ENCODE measurements around the gene GHR. TPM values are rescaled to one million over a fixed set of nuclear protein-coding genes. Genes with fewer than 3 reads are reported as not detected.

GHR gene
- total RNA-seq, 1 experiment from 2014 or later: 1.8 TPM

DNA sequence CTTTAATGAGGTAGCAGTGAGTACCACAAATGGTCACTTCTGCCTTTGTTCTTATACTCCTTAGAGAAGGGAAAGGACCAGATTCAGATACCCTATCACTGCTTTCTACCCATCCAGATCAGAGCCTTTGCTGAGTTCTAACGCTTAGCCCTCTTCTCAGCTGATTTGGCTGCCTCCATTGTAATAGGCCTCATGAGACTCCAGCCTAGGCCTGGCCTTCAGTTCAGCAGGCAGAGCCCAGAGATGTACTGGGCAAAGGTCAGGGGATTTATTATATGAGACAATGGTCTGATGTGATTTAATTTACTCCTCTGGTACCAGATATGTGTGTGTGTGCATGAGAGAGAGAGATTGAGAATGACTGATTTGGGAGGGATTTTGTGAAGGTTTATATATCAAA, 124.7 kb downstream of the GHR start:
- CTCF ChIA-PET: no interaction called here
- POLR2A ChIA-PET: no interaction called here
- Mint-ChIP-seq H3K27me3 (ENCODE audit: insufficient read depth, unreplicated experiment) (no peaks in the 10 kb centered on the region), H3K4me1 (ENCODE audit: insufficient read depth, unreplicated experiment) (peaks cover 7% of the 10 kb centered on the region), H3K27ac (ENCODE audit: low read depth, unreplicated experiment) (no peak overlapping the region), H3K36me3 (ENCODE audit: insufficient read depth, unreplicated experiment) (no peaks in the 10 kb centered on the region), H3K4me3 (ENCODE audit: unreplicated experiment) (no peak overlapping the region), H3K9me3 (ENCODE audit: unreplicated experiment) (no peaks in the 10 kb centered on the region)
- TF ChIP-seq, protein P1, sequence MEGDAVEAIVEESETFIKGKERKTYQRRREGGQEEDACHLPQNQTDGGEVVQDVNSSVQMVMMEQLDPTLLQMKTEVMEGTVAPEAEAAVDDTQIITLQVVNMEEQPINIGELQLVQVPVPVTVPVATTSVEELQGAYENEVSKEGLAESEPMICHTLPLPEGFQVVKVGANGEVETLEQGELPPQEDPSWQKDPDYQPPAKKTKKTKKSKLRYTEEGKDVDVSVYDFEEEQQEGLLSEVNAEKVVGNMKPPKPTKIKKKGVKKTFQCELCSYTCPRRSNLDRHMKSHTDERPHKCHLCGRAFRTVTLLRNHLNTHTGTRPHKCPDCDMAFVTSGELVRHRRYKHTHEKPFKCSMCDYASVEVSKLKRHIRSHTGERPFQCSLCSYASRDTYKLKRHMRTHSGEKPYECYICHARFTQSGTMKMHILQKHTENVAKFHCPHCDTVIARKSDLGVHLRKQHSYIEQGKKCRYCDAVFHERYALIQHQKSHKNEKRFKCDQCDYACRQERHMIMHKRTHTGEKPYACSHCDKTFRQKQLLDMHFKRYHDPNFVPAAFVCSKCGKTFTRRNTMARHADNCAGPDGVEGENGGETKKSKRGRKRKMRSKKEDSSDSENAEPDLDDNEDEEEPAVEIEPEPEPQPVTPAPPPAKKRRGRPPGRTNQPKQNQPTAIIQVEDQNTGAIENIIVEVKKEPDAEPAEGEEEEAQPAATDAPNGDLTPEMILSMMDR (IDR thresholded peaks at IDR 0.05; ENCODE audit: unreplicated experiment): no peak
- no TSS peak for BruUV-seq (replicated peaks)
- intact Hi-C loops (cut with micrococcal nuclease): no loop called here
- no peak for DNase-seq (ENCODE audit: unreplicated experiment)

DNA sequence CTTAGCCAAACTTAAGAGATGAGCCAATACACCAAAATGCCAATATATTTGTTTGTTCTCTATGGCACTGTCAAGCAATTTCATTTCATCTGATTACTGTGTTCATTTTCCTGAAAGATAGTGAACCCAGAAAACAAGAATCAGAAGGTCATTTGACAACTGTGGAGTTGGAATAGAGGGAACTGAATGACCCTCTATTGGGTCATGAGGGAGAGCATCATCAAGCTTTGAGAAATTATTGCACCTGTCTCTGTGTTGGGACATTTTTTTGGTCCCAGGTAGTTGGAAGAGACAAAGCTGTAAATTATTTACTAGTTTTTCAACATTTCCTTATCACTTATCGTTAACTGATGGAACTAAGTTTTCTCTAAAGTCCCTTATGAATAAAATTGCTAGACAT, 129.4 kb downstream of the GHR start:
- ChIA-PET POLR2A (interaction anchor here (1.0 kb wide), 1 partner anchor 16 kb away, joined by 3 read pairs; no protein-coding TSS in a partner anchor), CTCF (interaction anchor here (1.7 kb wide), 1 partner anchor 130 kb away, joined by 3 read pairs; the partner anchor contains the start of gene GHR)
- Mint-ChIP-seq H3K4me3 (ENCODE audit: unreplicated experiment) (no peak overlapping the region), H3K27me3 (ENCODE audit: insufficient read depth, unreplicated experiment) (no peaks in the 10 kb centered on the region), H3K9me3 (ENCODE audit: unreplicated experiment) (no peaks in the 10 kb centered on the region), H3K27ac (ENCODE audit: low read depth, unreplicated experiment) (no peak overlapping the region), H3K36me3 (ENCODE audit: insufficient read depth, unreplicated experiment) (no peaks in the 10 kb centered on the region), H3K4me1 (ENCODE audit: insufficient read depth, unreplicated experiment) (peaks cover 10% of the 10 kb centered on the region)
- no peak for DNase-seq (ENCODE audit: unreplicated experiment)
- TF ChIP-seq, protein P1 (IDR thresholded peaks at IDR 0.05; ENCODE audit: unreplicated experiment): no peak
- no TSS peak for BruUV-seq (replicated peaks)
- intact Hi-C loops (cut with micrococcal nuclease): no loop called here

DNA sequence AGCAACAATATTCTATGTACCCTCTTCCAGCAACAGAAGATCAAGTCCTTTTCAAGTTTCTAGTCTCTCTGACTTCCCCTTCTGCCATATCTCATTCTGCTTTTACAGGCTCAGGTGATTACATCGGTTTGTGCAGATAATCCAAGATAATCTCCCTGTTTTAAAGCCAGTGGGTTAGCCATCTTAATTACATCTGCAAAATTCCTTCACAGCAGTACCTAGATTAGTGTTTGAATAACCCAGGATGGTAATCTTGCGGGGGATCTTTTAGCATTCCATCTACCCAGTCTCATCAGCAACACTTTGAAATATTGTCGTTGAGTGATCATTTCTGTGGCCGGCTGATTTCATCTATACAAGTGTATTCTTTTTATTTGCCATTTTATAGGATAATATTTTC, 130.2 kb downstream of the GHR start:
- ChIA-PET CTCF (no interaction called here), POLR2A (interaction anchor here (1.0 kb wide), 1 partner anchor 15 kb away, joined by 3 read pairs; no protein-coding TSS in a partner anchor)
- no peak for DNase-seq (ENCODE audit: unreplicated experiment)
- no TSS peak for BruUV-seq (replicated peaks)
- Mint-ChIP-seq H3K9me3 (ENCODE audit: unreplicated experiment) (no peaks in the 10 kb centered on the region), H3K36me3 (ENCODE audit: insufficient read depth, unreplicated experiment) (no peaks in the 10 kb centered on the region), H3K27me3 (ENCODE audit: insufficient read depth, unreplicated experiment) (no peaks in the 10 kb centered on the region), H3K27ac (ENCODE audit: low read depth, unreplicated experiment) (no peak overlapping the region), H3K4me3 (ENCODE audit: unreplicated experiment) (no peak overlapping the region), H3K4me1 (ENCODE audit: insufficient read depth, unreplicated experiment) (peaks cover 10% of the 10 kb centered on the region)
- intact Hi-C loops (cut with micrococcal nuclease): no loop called here
- TF ChIP-seq, protein P1 (IDR thresholded peaks at IDR 0.05; ENCODE audit: unreplicated experiment): no peak

DNA sequence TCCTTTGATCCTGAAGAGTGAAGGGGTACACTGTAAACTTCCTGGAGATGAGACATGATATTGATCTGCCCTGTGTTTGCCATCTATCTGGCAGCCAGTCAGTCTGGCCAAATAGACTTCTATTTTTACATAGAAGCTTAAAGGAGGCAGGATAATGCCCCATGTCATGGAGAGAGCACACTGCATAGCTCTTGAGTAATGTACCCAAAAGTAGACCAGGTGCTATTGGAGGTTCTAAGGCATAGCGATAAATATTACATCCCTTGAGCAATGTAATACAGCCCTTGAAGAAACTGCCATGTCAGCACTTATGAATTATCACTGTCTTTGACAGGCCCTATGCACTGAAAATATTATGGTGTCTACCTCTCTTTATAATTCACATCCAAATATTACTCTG, 131.8 kb downstream of the GHR start:
- no TSS peak for BruUV-seq (replicated peaks)
- ChIA-PET CTCF (interaction anchor here (0.6 to 1.7 kb wide), 7 partner anchors 28 to 461 kb away, joined by 3 to 5 read pairs (median 3); no protein-coding TSS in a partner anchor), POLR2A (interaction anchor here (0.7 to 2.1 kb wide), 8 partner anchors 10 to 44 kb away, joined by 3 to 9 read pairs (median 4); no protein-coding TSS in a partner anchor)
- TF ChIP-seq, protein P1 (IDR thresholded peaks at IDR 0.05; ENCODE audit: unreplicated experiment): no peak
- H3K27me3 Mint-ChIP-seq (ENCODE audit: insufficient read depth, unreplicated experiment): no peaks in the 10 kb centered on the region
- intact Hi-C loops (cut with micrococcal nuclease): no loop called here
- no peak overlapping the region for H3K27ac Mint-ChIP-seq (ENCODE audit: low read depth, unreplicated experiment)
- H3K4me3 Mint-ChIP-seq (ENCODE audit: unreplicated experiment): no peak overlapping the region
- no peaks in the 10 kb centered on the region for H3K9me3 Mint-ChIP-seq (ENCODE audit: unreplicated experiment)
- H3K4me1 Mint-ChIP-seq (ENCODE audit: insufficient read depth, unreplicated experiment): peaks cover 10% of the 10 kb centered on the region
- no peaks in the 10 kb centered on the region for H3K36me3 Mint-ChIP-seq (ENCODE audit: insufficient read depth, unreplicated experiment)
- no peak for DNase-seq (ENCODE audit: unreplicated experiment)

All from MCF 10A (cell line).